NCI-H748 (cell line): ENCODE measurements around the gene ABI3BP.

Experiments
- DNase-seq: peaks from one replicate; lab custom pipeline; 2025; ENCODE audit not compliant: unreplicated experiment; lab: John Stamatoyannopoulos, UW

ABI3BP gene

GRCh38 chr3:100893590-100893989, 99.6 kb downstream of the ABI3BP start:
- DNase-seq: peak; percentile 3

- no peak for DNase-seq
Observed at GRCh38 chr3:100893108-100893507, 100.1 kb downstream of the ABI3BP start.

GRCh38 chr3:100891827-100892226, 101.4 kb downstream of the ABI3BP start:
- DNase-seq: no peak

- DNase-seq: no peak
Observed at GRCh38 chr3:100891033-100891432, 102.2 kb downstream of the ABI3BP start.

- DNase-seq: no peak
Observed at GRCh38 chr3:100888881-100889280, 104.3 kb downstream of the ABI3BP start.

- no peak for DNase-seq
Observed at GRCh38 chr3:100882571-100882984, 110.6 kb downstream of the ABI3BP start.

GRCh38 chr3:100880845-100881244, 112.4 kb downstream of the ABI3BP start:
- no peak for DNase-seq

- DNase-seq: no peak
Observed at GRCh38 chr3:100880072-100880471, 113.1 kb downstream of the ABI3BP start.

- DNase-seq: no peak
Observed at GRCh38 chr3:100879195-100879810, 113.9 kb downstream of the ABI3BP start.

GRCh38 chr3:100877286-100877685, 115.9 kb downstream of the ABI3BP start:
- DNase-seq: no peak

- DNase-seq: peak; percentile 22
Observed at GRCh38 chr3:100875239-100875638, 118.0 kb downstream of the ABI3BP start.

GRCh38 chr3:100873611-100874010, 119.6 kb downstream of the ABI3BP start:
- DNase-seq: no peak

- no peak for DNase-seq
Observed at GRCh38 chr3:100871306-100871705, 121.9 kb downstream of the ABI3BP start.

GRCh38 chr3:100869787-100870186, 123.4 kb downstream of the ABI3BP start:
- no peak for DNase-seq

GRCh38 chr3:100868894-100869293, 124.3 kb downstream of the ABI3BP start:
- DNase-seq: no peak

GRCh38 chr3:100868096-100868495, 125.1 kb downstream of the ABI3BP start:
- no peak for DNase-seq

- DNase-seq: no peak
Observed at GRCh38 chr3:100865442-100865841, 127.8 kb downstream of the ABI3BP start.

- DNase-seq: no peak
Observed at GRCh38 chr3:100864471-100865250, 128.6 kb downstream of the ABI3BP start.

- peak; percentile 20 for DNase-seq
Observed at GRCh38 chr3:100857863-100858262, 135.4 kb downstream of the ABI3BP start.

GRCh38 chr3:100856821-100857220, 136.4 kb downstream of the ABI3BP start:
- DNase-seq: no peak

GRCh38 chr3:100852840-100853239, 140.4 kb downstream of the ABI3BP start:
- DNase-seq: no peak

GRCh38 chr3:100850701-100851100, 142.5 kb downstream of the ABI3BP start:
- DNase-seq: no peak

- no peak for DNase-seq
Observed at GRCh38 chr3:100850156-100850555, 143.1 kb downstream of the ABI3BP start.
